ENCODE measurements around the gene FIBP.
A peak's percentile ranks its signal among the peaks of the same experiment; 100 is the strongest.

FIBP gene

DNA sequence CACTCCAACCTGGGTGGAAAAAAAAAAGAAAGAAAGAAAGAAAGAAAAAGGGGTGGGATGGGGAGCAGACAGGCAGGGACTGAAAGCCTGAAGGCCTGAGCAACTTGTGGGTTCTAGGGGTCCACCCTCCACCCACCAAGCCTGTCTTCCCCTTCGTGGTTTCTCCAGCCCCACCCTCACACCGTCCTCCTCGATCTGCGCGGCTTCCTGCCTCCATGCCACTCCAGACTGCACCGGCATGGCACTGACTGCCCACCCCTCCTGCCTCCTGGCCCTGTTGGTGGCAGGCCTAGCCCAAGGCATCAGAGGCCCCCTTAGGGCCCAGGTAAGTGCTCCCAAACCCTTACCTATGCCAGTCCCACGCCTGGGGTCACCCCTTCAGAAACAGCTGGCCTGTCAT, 8.7 kb downstream of the FIBP start, which contains the start of gene CTSW:
Gene CTSW, plus strand, starts transcription at position 221 of the 400 bp plus-strand sequence. Its CDS starts 18 bp downstream, at position 239.
- Histone ChIP-seq H3K79me2 (ENCODE audit: insufficient read depth, low read length) (peaks cover 6% of the 10 kb centered on the region; the same call in 1 of the 2 replicates), H2AFZ (ENCODE audit: low read length) (no peak within 1 kb of the TSS), H3K9me3 (ENCODE audit: insufficient read depth, low read depth, low read length) (no peaks in the 10 kb centered on the region), H4K20me1 (ENCODE audit: insufficient read depth, low read length, poor library complexity, severe bottlenecking) (peaks cover 6% of the 10 kb centered on the region), H3F3A (ENCODE audit: low read depth) (no peaks in the 10 kb centered on the region), H3K36me3 (ENCODE audit: insufficient read depth, low read length) (peaks cover 11% of the 10 kb centered on the region; the same call in 1 of the 2 replicates), H3K4me2 (ENCODE audit: low read depth, low read length, poor library complexity, severe bottlenecking) (peak within 1 kb of the TSS; percentile 79), H3K4me3 (ENCODE audit: low read length, poor library complexity, severe bottlenecking) (peak within 1 kb of the TSS; percentile 63), H3K4me1 (ENCODE audit: insufficient read depth, low read length, poor library complexity, severe bottlenecking) (peaks cover 37% of the 10 kb centered on the region), H3K9me2 (replicated peaks; ENCODE audit: low read depth, low read length) (no peaks in the 10 kb centered on the region), H3K9ac (ENCODE audit: low read depth, low read length, poor library complexity, severe bottlenecking) (peak within 1 kb of the TSS; percentile 65), H3K27me3 (ENCODE audit: insufficient read depth, low read length, poor library complexity, severe bottlenecking) (no peaks in the 10 kb centered on the region)
- no peak for TF ChIP-seq EZH2phosphoT487 (IDR thresholded peaks at IDR 0.05; ENCODE audit: borderline replicate concordance)
- TF ChIP-seq, protein P1, sequence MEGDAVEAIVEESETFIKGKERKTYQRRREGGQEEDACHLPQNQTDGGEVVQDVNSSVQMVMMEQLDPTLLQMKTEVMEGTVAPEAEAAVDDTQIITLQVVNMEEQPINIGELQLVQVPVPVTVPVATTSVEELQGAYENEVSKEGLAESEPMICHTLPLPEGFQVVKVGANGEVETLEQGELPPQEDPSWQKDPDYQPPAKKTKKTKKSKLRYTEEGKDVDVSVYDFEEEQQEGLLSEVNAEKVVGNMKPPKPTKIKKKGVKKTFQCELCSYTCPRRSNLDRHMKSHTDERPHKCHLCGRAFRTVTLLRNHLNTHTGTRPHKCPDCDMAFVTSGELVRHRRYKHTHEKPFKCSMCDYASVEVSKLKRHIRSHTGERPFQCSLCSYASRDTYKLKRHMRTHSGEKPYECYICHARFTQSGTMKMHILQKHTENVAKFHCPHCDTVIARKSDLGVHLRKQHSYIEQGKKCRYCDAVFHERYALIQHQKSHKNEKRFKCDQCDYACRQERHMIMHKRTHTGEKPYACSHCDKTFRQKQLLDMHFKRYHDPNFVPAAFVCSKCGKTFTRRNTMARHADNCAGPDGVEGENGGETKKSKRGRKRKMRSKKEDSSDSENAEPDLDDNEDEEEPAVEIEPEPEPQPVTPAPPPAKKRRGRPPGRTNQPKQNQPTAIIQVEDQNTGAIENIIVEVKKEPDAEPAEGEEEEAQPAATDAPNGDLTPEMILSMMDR (conservative IDR thresholded peaks at IDR 0.05; ENCODE audit: low read length), result no peak

DNA sequence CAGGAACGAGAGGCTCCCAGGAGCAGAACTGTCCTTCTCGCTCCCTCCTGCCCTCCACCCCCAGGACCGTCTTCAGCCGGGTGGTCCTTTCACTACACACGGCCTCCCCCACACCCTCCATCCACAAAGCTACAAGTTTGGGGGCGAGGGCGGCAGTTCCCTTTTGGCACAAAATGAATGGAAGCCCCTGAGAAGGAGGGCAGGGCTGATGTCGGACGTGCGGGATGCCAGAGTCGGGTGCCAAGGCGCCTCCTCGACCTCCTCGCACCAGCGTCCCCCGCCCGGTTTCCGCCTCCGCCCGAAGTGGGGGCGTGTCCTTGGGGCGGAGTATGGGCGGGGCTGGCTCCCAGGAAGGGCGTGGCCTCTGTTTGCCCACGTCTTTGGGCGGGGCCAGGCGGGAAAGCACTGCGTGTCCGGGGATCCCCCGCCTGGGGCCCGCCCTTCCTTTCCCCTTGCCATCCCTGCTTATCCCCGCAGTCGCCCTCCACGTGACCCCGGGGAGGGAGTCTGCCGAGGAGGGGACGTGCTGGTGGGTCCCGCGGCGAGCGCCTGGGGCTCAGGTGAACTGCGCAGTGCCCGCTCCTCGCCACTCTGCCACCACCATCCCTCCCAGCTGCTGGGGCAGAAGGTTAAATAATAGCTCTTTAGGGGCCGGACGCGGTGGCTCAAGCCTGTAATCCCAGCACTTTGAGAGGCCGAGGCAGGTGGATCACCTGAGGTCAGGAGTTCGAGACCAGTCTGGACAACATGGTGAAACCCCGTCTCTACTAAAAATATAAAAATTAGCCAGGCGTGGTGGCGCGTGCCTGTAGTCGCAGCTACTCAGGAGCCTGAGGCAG, 14.7 kb downstream of the FIBP start:
- TF ChIP-seq EZH2phosphoT487 (IDR thresholded peaks at IDR 0.05; ENCODE audit: borderline replicate concordance), result no peak
- TF ChIP-seq, protein P1 (conservative IDR thresholded peaks at IDR 0.05; ENCODE audit: low read length), result no peak
- Histone ChIP-seq H3K4me1 (ENCODE audit: insufficient read depth, low read length, poor library complexity, severe bottlenecking) (peaks cover 34% of the 10 kb centered on the region), H3F3A (ENCODE audit: low read depth) (no peaks in the 10 kb centered on the region), H3K9me2 (replicated peaks; ENCODE audit: low read depth, low read length) (no peaks in the 10 kb centered on the region), H3K4me3 (ENCODE audit: low read length, poor library complexity, severe bottlenecking) (peak overlapping the region; percentile 75), H4K20me1 (ENCODE audit: insufficient read depth, low read length, poor library complexity, severe bottlenecking) (no peaks in the 10 kb centered on the region), H3K9ac (ENCODE audit: low read depth, low read length, poor library complexity, severe bottlenecking) (peak overlapping the region; percentile 73), H3K4me2 (ENCODE audit: low read depth, low read length, poor library complexity, severe bottlenecking) (peak overlapping the region; percentile 85), H2AFZ (ENCODE audit: low read length) (peak overlapping the region; percentile 93), H3K9me3 (ENCODE audit: insufficient read depth, low read depth, low read length) (no peaks in the 10 kb centered on the region), H3K79me2 (ENCODE audit: insufficient read depth, low read length) (no peaks in the 10 kb centered on the region), H3K36me3 (ENCODE audit: insufficient read depth, low read length) (no peaks in the 10 kb centered on the region), H3K27me3 (ENCODE audit: insufficient read depth, low read length, poor library complexity, severe bottlenecking) (no peaks in the 10 kb centered on the region)

DNA sequence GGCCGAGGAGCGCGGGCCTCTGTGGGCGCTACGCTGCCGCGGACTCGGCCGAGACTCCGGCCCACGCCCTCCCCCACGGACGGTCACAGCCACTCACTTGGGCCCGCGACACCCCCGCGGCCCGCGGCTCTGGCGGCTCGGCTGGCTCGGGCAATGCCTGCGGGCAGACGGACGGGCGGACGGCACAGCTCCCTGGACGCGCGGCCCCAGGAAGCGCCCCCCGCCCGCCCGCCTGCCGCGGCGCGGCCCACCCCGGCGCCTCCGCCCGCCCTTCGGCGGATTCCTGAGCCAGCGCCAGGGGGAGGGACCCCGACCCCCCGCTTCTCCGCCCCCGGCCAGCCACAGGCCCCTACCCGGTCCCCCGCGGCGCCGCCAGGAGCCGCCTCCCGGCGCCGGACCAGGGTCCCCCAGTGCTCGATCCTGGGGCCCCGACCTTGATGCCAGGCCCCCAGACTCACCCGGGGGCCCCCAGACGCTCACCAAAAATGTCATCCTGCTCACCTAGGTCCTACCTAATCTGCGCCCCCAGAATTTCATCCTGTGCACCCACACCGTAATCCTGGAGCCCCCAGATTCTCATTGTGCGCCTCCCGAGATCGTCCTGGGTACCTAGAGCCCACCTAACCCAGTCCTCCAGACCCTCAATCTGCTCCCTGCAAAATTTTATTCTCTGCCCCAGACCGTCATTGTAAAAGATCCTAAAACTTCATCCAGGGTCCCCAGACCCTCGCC, 15.5 kb downstream of the FIBP start, which contains the start of gene EFEMP2:
Gene EFEMP2, minus strand, starts transcription at position 215 of the 732 bp plus-strand sequence. CDS start 446 bp downstream, outside the sequence.
- TF ChIP-seq, protein P1 (conservative IDR thresholded peaks at IDR 0.05; ENCODE audit: low read length), result no peak
- no peak for TF ChIP-seq EZH2phosphoT487 (IDR thresholded peaks at IDR 0.05; ENCODE audit: borderline replicate concordance)
- Histone ChIP-seq H3K27me3 (ENCODE audit: insufficient read depth, low read length, poor library complexity, severe bottlenecking) (no peaks in the 10 kb centered on the region), H3K79me2 (ENCODE audit: insufficient read depth, low read length) (no peaks in the 10 kb centered on the region), H3K9ac (ENCODE audit: low read depth, low read length, poor library complexity, severe bottlenecking) (peak within 1 kb of the TSS; percentile 73), H4K20me1 (ENCODE audit: insufficient read depth, low read length, poor library complexity, severe bottlenecking) (no peaks in the 10 kb centered on the region), H3K9me2 (replicated peaks; ENCODE audit: low read depth, low read length) (no peaks in the 10 kb centered on the region), H3K4me2 (ENCODE audit: low read depth, low read length, poor library complexity, severe bottlenecking) (peak within 1 kb of the TSS; percentile 85), H3F3A (ENCODE audit: low read depth) (no peaks in the 10 kb centered on the region), H3K4me3 (ENCODE audit: low read length, poor library complexity, severe bottlenecking) (peak within 1 kb of the TSS; percentile 75), H3K4me1 (ENCODE audit: insufficient read depth, low read length, poor library complexity, severe bottlenecking) (peaks cover 34% of the 10 kb centered on the region), H3K36me3 (ENCODE audit: insufficient read depth, low read length) (no peaks in the 10 kb centered on the region), H3K9me3 (ENCODE audit: insufficient read depth, low read depth, low read length) (no peaks in the 10 kb centered on the region), H2AFZ (ENCODE audit: low read length) (peak within 1 kb of the TSS; percentile 93)
